Fibroblast of lung (primary cell): ENCODE results near the gene CSNK1G2.

Source experiments
- CTCF ChIP-seq, 2 donors: IDR thresholded peaks in 1 of 2; conservative IDR thresholded peaks in 1 of 2; 1 replicate in 1 of 2; 2 replicates in 1 of 2; pipeline ENCODE4 v1.5.1; 2011 to 2012; ENCODE audit warnings: low read length in 2 of 2, control low read depth in 1 of 2, inconsistent platforms in 1 of 2, low read depth in 1 of 2, mild to moderate bottlenecking in 1 of 2
- EZH2 ChIP-seq: IDR thresholded peaks from 2 replicates; pipeline ENCODE4 v1.5.1; 2012; ENCODE audit warnings: low read length, control low read depth, mild to moderate bottlenecking; ENCODE audit errors: missing control alignments

GRCh38 chr19:1962674-1963073, 21.7 kb downstream of the CSNK1G2 start:
- no peak for TF ChIP-seq CTCF (conservative IDR thresholded peaks at IDR 0.05 in 1 of 2, IDR thresholded peaks at IDR 0.05 in 1 of 2; ENCODE audit: low read depth in 1 of 2, low read length in 2 of 2)
- TF ChIP-seq EZH2, result no peak
